Activated T-cell treated with anti-CD3 and anti-CD28 coated beads, Interleukin-2, amount 50 U/mL, for 72 hours (primary cell): ENCODE data around the gene AASDH. TPM values are rescaled to one million over a fixed set of nuclear protein-coding genes. Genes with fewer than 3 reads are reported as not detected.

Experiments
- ATAC-seq, 2 donors: fragments of 150-1000 bp; cut with Tn5 transposase; replicated peaks in 1 of 2; 2 replicates each; pipeline ENCODE4 v1.10.0; 2021; ENCODE audit warnings: moderate library complexity in 2 of 2, mild to moderate bottlenecking in 1 of 2
- DNase-seq, 2 donors: peaks; one replicate each; pipeline ENCODE4 v3.0.0; 2021 to 2022; ENCODE audit warnings: mixed read lengths in 1 of 2
- H3K27ac Mint-ChIP-seq: one replicate; pipeline ENCODE4 v1.8.0; 2022; ENCODE audit warnings: mild to moderate bottlenecking, moderate library complexity, mixed read lengths
- H3K27me3 Mint-ChIP-seq: one replicate; pipeline ENCODE4 v1.8.0; 2022; ENCODE audit warnings: low read depth, mixed read lengths
- H3K36me3 Mint-ChIP-seq, 2 donors: one replicate each; pipeline ENCODE4 v1.8.0; 2022; ENCODE audit warnings: mixed read lengths in 2 of 2, mild to moderate bottlenecking in 1 of 2; ENCODE audit not compliant: insufficient read depth in 2 of 2
- H3K4me1 Mint-ChIP-seq: one replicate; pipeline ENCODE4 v1.8.0; 2022; ENCODE audit warnings: low read depth, mixed read lengths
- H3K4me3 Mint-ChIP-seq, 2 donors: one replicate each; pipeline ENCODE4 v1.8.0; 2022; ENCODE audit warnings: mild to moderate bottlenecking in 2 of 2, mixed read lengths in 2 of 2, moderate library complexity in 2 of 2
- H3K9me3 Mint-ChIP-seq, 2 donors: one replicate each; pipeline ENCODE4 v1.8.0; 2022; ENCODE audit warnings: mixed read lengths in 2 of 2
- total RNA-seq, 2 donors: library from RNA; stranded (reverse); gene quantifications; one replicate each; pipeline ENCODE4 v1.2.3, GENCODE V29; 2022

AASDH gene
- total RNA-seq, 2 donors from 2014 or later: 17.6 to 18.4 TPM

DNA sequence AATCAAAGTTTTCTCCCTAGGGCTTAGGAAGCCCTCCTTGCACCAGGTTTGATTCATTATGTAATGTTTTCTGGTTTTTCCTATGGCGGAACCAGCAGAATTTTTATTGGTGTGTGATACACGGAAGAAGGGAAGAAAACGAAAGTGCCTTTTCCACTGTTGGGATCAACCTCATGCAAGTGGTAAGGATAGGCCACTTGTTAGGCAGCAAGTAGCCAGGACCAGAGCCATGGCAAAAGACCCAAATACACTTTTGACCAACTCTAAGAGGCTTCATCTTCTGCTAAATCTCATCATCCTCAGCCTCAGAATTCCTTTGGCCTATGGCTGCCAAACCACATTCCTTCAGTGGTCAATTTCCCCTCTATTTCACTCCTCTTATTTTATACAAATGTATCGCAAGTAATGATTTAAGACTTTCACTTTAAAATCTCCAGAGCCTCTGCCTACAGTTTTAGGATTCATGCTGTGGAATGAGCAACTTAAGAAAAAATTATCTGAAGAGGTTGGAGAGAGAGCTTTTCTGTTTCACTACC lies 26.9 kb upstream of the AASDH start:
- H3K27me3 Mint-ChIP-seq: no peaks in the 10 kb centered on the region
- no peak overlapping the region for H3K4me3 Mint-ChIP-seq
- H3K27ac Mint-ChIP-seq: no peak overlapping the region
- H3K9me3 Mint-ChIP-seq: no peaks in the 10 kb centered on the region
- H3K4me1 Mint-ChIP-seq: peaks cover 14% of the 10 kb centered on the region
- H3K36me3 Mint-ChIP-seq: no peaks in the 10 kb centered on the region
- no peak for ATAC-seq
- DNase-seq: no peak

DNA sequence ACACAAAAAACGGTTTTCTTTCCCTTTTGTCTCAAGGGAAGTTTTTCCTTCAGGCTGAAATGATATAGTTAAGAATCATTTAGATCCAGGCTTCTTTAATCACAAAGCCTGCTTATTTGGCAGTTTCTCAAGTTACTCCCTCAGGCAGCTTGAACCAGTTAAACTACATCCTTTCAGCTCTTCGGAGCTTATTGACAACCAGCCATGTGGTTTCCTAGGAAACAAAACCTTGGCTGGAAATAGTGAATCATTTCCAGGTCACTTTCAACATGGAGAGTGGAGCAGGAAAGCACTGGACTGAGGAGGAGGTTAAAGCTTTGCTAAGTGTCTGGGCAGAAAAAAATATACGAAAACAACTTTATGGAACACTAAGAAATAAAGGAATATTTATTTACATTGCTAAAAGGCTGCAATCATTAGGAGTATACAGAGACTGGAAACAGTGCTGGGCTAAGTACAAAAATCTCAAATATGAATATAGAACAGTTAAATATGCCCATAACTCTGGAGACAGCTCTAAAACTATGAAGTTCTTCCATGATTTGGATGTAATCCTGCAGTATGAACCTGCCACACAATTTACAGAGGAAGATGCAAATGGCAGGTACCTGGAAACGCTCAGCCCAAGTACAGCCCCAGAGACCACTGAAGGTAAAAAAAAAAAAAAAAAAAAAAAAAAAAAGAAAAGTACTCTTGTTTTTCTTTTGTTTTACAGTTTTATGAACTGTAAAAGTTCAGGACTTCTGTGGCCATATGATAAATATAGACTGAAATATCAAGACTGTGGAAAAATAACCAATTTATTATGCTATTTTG lies 23.2 kb upstream of the AASDH start:
- peak; percentile 57 to 71 for ATAC-seq

DNA sequence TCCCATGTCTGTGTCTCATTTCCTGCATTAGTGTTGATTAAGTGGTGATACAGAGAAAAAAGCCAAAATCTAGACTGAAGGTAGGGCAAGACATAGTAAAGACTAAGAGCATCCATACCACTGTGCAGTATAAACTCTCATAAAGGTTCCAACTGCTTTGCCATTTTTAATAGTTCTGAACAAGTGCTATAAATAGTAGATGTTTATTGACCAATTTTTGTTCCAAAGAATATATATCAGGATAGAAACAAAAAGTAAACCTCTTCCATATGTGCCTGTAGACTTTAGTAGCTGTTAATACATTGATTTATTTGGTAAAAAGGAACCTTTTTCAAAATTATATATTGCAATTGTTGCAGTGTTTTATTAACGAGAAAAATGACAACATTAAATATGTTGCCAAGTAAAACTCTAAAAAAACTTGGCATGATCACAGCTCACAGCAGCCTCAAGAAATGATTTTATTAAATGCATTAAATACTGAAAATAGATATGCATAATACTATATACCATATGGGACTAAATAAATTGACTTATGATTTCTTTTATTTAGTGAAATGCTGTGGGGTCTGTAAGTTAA lies 22.3 kb upstream of the AASDH start:
- H3K27me3 Mint-ChIP-seq: no peaks in the 10 kb centered on the region
- H3K9me3 Mint-ChIP-seq: no peaks in the 10 kb centered on the region
- no peak for ATAC-seq
- DNase-seq: no peak
- H3K4me3 Mint-ChIP-seq: no peak overlapping the region
- no peak overlapping the region for H3K27ac Mint-ChIP-seq
- H3K4me1 Mint-ChIP-seq: peaks cover 14% of the 10 kb centered on the region
- peaks cover 0 to 5% of the 10 kb centered on the region in 2 donors for H3K36me3 Mint-ChIP-seq

More for the DNA sequence above, 23.2 kb upstream of the AASDH start:
- DNase-seq: no peak
- no peaks in the 10 kb centered on the region for H3K27me3 Mint-ChIP-seq
- H3K36me3 Mint-ChIP-seq: peaks cover 0 to 4% of the 10 kb centered on the region in 2 donors
- peak overlapping the region; percentile 82 for H3K27ac Mint-ChIP-seq
- H3K9me3 Mint-ChIP-seq: no peaks in the 10 kb centered on the region
- H3K4me1 Mint-ChIP-seq: peaks cover 14% of the 10 kb centered on the region
- peak overlapping the region in 1 of 2 donors; percentile 27 for H3K4me3 Mint-ChIP-seq

DNA sequence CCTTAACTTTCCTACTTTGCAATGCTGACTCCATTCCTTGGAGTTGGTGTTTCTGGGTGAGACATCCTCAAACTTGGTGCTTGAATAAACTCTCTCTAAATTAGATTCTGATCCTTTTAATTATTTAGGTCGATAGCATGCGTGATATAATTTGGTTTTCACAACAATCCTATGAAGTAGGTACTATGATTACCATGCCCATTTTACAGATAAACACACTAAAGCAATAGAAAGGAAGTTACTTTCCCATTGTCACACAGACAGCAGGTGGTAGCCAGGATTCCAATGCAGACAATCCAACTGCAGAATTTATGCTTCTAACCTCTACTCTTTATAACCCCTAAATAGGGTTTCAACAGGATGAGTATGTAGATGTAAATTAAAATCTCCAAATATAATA lies 21.7 kb upstream of the AASDH start:
- Mint-ChIP-seq H3K4me3 (no peak overlapping the region), H3K27ac (no peak overlapping the region), H3K9me3 (no peaks in the 10 kb centered on the region), H3K36me3 (peaks cover 0 to 9% of the 10 kb centered on the region in 2 donors), H3K27me3 (no peaks in the 10 kb centered on the region), H3K4me1 (peaks cover 14% of the 10 kb centered on the region)
- DNase-seq: no peak
- ATAC-seq: no peak

DNA sequence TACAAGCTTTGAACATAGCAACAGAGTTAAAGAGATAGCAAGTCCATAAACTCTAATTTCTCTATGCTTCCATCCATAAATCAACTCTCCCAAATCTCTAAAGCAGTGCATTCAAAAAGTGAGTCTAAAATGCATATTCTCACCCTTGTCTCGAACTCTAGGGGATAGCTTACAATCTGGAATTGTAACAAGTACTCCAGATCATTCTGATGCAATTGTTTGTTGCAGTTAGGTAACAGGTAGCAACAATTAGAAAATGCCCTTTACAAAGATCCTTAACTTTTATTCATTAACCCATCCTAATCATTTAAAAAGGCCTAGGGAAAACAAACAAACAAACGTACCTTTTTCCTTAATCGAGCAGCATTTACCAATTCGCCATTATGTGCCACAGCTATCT lies 18.9 kb upstream of the AASDH start:
- DNase-seq (no peak), ATAC-seq (no peak)
- H3K27ac Mint-ChIP-seq: no peak overlapping the region
- H3K4me1 Mint-ChIP-seq: peaks cover 8% of the 10 kb centered on the region
- H3K36me3 Mint-ChIP-seq: peaks cover 1 to 16% of the 10 kb centered on the region in 2 donors
- H3K9me3 Mint-ChIP-seq: no peaks in the 10 kb centered on the region
- H3K27me3 Mint-ChIP-seq: no peaks in the 10 kb centered on the region
- H3K4me3 Mint-ChIP-seq: no peak overlapping the region

DNA sequence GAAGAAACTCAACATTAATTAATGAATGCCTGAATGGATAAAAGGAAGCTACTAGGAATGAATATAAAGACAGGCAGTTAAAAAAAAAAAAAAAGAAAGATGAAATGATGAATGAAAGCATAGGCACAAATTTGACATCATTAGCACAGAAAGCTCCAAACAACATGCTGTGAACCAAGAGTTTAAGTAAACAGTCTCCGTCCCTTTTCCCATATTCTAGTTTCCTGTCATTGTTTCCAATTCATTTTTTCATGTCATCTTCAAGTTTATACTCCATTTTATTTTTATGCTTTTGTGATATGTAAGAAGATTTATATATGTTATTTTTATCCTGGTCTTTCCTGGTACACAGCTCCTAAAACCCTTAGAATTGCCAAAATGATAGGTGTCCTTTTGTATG lies 17.7 kb upstream of the AASDH start:
- Mint-ChIP-seq H3K9me3 (no peaks in the 10 kb centered on the region), H3K4me3 (no peak overlapping the region), H3K4me1 (no peaks in the 10 kb centered on the region), H3K27ac (peak overlapping the region; percentile 65), H3K27me3 (no peaks in the 10 kb centered on the region), H3K36me3 (peaks cover 1 to 16% of the 10 kb centered on the region in 2 donors)
- DNase-seq: no peak
- no peak for ATAC-seq

DNA sequence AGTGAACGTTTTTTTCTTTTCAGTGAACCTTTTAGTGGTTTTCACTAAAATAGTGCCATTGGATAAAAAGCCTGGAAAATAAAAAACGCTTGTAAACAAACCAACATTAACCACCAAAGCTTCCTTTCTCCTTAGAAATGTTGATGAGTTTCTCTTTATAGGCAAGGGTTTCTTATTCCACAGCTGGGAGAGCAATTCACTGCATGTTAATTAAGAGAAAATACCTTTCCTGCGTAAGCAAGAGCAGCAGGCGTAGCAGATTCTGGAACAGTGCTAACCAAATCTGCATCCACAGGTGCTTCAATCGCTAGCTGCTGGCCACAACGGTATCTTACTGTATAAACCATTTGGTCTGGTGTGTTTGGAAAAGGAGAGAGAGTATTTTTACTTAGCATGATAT lies 13.3 kb upstream of the AASDH start:
- H3K27ac Mint-ChIP-seq: no peak overlapping the region
- DNase-seq: no peak
- H3K4me1 Mint-ChIP-seq: no peaks in the 10 kb centered on the region

DNA sequence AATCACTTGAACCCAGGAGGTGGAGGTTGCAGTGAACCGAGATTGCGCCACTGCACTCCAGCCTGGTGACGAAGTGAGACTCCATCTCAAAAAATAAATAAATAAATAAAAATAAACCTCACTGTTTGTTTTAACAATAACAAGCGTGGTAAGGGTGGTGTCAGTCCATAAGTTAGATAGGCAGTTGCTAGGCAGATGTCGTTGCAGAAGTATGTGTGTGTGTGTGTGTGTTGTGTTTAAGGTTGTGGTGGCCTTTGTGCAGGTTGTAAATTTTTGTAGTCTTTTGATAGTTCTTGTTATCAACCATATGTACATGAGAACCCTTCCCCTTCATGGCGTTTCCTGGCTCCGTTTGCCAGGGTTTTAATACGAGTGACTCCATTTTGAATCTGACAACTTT lies 4.0 kb upstream of the AASDH start:
- H3K4me1 Mint-ChIP-seq: peaks cover 33% of the 10 kb centered on the region
- DNase-seq: no peak
- ATAC-seq: no peak
- H3K9me3 Mint-ChIP-seq: no peaks in the 10 kb centered on the region
- no peak overlapping the region for H3K4me3 Mint-ChIP-seq
- H3K27me3 Mint-ChIP-seq: no peaks in the 10 kb centered on the region
- H3K36me3 Mint-ChIP-seq: peaks cover 4 to 9% of the 10 kb centered on the region in 2 donors
- H3K27ac Mint-ChIP-seq: no peak overlapping the region

More for the DNA sequence above, 13.3 kb upstream of the AASDH start:
- ATAC-seq: no peak
- Mint-ChIP-seq H3K4me3 (no peak overlapping the region), H3K36me3 (peaks cover 3 to 19% of the 10 kb centered on the region in 2 donors), H3K27me3 (no peaks in the 10 kb centered on the region), H3K9me3 (no peaks in the 10 kb centered on the region)

DNA sequence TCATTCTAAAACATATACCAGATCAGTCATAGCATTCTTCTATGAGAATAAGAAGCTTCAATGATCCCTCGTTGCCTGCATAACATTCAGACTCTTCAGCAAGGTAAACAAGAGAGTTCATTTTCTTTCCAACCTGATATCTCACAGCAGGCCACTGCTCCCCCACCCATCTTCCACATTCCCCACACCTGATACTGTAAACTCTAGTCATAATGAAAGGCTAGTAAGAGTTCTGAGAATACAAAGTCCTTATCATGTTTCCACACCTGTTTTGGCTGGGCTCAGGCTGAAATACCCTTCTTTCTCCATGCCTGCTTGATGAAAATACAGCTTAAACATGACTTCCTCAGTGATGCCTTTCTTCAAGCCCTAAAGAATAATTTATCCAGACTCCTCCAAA lies 2.3 kb upstream of the AASDH start:
- no peaks in the 10 kb centered on the region for H3K9me3 Mint-ChIP-seq
- H3K27me3 Mint-ChIP-seq: no peaks in the 10 kb centered on the region
- peaks cover 40% of the 10 kb centered on the region for H3K4me1 Mint-ChIP-seq
- H3K27ac Mint-ChIP-seq: peak overlapping the region; percentile 43
- ATAC-seq (no peak), DNase-seq (no peak)
- peak overlapping the region; percentile 98 to 99 for H3K4me3 Mint-ChIP-seq
- peaks cover 4 to 5% of the 10 kb centered on the region in 2 donors for H3K36me3 Mint-ChIP-seq

DNA sequence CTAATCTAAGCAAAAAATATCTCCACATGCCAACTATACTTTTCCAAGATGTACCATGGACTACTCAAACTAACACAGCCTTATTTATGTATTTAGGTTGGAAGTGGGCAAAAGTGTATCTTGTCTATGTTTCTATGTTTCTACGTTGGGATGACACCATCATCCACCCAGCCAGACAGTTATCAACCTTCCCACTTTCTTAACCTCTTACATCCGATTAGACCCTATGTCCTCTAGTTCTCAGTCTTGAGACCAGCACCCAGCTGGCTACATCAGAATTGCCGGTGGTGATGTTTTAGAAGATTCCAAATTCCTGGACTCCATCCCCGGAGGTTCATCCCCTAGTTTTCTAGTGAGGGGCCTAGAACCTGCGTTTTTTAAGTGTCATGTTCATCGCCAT lies 1.0 kb upstream of the AASDH start:
- no peaks in the 10 kb centered on the region for H3K9me3 Mint-ChIP-seq
- ATAC-seq: no peak
- peaks cover 40% of the 10 kb centered on the region for H3K4me1 Mint-ChIP-seq
- peak overlapping the region; percentile 98 to 99 for H3K4me3 Mint-ChIP-seq
- H3K36me3 Mint-ChIP-seq: peaks cover 4 to 5% of the 10 kb centered on the region in 2 donors
- peak overlapping the region; percentile 97 for H3K27ac Mint-ChIP-seq
- H3K27me3 Mint-ChIP-seq: no peaks in the 10 kb centered on the region
- DNase-seq: no peak

DNA sequence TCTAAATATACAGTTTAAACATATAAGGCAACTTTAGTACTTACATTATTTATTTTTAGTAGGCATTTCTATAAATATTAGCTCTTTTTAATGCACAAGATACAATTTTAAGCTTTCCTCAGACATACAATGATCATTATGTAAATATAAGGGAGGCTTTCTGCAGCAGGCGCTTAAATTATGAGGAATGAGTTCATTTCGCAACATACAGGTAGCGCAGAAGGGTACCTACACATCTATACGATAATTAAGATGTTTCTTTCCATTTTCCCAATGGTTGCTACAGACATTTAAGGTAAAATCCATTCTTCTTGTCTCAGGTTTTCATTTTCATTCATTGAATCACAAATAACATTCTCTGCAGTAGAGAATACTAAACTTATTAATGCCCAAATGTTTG lies 1.2 kb downstream of the AASDH start:
- Mint-ChIP-seq H3K27ac (peak overlapping the region; percentile 97), H3K36me3 (peaks cover 4 to 5% of the 10 kb centered on the region in 2 donors), H3K4me1 (peaks cover 40% of the 10 kb centered on the region), H3K27me3 (no peaks in the 10 kb centered on the region), H3K9me3 (no peaks in the 10 kb centered on the region), H3K4me3 (peak overlapping the region; percentile 98 to 99)
- ATAC-seq: no peak
- DNase-seq: no peak

DNA sequence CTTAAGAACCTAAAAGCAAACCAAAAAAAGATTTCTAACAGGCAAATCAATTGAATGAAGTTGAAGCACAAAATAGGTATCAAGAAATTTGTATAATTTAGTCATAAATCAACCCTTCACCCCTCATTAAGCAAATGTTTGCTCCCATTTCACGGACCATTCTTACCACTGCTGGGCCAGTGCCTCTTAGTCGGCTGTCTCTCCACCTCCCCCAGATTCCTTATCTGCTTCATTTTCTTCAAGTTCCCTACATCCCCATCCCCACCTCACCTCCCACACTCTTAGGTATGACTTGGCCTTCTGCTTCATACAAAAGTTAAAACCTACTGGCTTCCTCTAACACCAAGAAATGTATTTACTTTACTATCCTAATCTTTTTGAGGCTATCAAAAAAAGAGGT lies 11.8 kb downstream of the AASDH start:
- H3K4me3 Mint-ChIP-seq: no peak overlapping the region
- peaks cover 3 to 5% of the 10 kb centered on the region in 2 donors for H3K36me3 Mint-ChIP-seq
- H3K27ac Mint-ChIP-seq: no peak overlapping the region
- ATAC-seq (no peak), DNase-seq (no peak)
- no peaks in the 10 kb centered on the region for H3K4me1 Mint-ChIP-seq
- no peaks in the 10 kb centered on the region for H3K27me3 Mint-ChIP-seq
- H3K9me3 Mint-ChIP-seq: no peaks in the 10 kb centered on the region

DNA sequence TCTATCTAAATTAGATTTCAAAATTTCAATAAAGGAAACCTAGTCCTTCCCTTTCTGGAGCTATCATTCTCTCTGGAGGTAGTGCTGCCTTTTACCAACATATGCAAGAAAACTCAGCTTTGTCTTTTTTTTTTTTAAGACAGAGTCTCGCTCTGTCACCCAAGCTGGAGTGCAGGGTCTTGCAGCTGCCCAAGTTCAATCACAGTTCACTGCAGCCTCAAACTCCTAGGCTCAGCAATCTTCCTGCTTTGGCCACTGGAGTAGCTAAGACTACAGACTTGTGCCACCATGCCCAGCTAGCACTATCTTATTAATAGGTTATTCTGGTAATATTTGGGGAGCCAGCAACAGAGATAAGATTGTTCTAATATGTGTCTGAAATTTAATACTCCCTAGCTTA lies 12.3 kb downstream of the AASDH start:
- H3K27ac Mint-ChIP-seq: no peak overlapping the region
- peaks cover 3 to 8% of the 10 kb centered on the region in 2 donors for H3K36me3 Mint-ChIP-seq
- ATAC-seq (no peak), DNase-seq (no peak)
- no peaks in the 10 kb centered on the region for H3K4me1 Mint-ChIP-seq
- H3K4me3 Mint-ChIP-seq: no peak overlapping the region
- no peaks in the 10 kb centered on the region for H3K9me3 Mint-ChIP-seq
- no peaks in the 10 kb centered on the region for H3K27me3 Mint-ChIP-seq
